Measurements from ENCODE around the gene HPGDS. TPM values are rescaled to one million over a fixed set of nuclear protein-coding genes. Genes with fewer than 3 reads are reported as not detected.

The HPGDS gene
- total and polyA plus RNA-seq, 2 donors (not counting 1 experiment from before 2014, with no cell fraction given), result not detected

DNA sequence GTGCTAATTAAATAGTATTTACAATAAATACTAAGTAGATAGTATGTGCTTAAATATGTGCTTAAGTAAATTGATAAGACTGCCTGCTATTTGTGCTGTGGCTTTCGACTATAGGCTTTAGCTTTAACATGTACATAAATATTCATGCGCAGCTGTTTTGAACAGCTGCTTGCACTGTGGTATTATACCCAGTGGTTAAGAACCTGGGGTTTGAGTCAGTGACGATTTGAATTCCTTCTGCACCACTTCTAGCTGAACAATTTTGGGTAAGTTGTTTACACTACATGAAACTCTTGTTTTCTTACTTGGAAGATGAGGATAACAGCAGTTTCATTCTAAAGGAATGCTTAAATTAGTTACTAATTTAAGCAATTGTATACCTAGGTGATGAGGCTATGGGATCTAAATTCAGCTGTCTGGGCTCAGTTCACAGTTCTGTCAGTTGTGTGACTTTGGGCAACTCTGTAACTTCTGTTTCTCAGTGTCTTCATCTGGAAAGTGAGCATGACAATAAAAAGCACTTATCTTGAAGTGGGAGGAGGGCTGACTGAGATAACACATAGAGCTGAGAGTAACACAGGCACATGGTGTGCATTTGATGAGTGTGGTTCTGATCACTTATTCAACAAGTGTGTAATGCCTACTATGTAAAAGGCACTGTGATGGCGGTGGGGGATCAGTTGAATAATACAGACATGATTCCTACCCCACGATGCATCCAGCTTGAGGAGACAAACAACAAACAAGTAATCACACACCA lies 37.0 kb downstream of the HPGDS start:
- Histone ChIP-seq H3K4me3 (ENCODE audit: control extremely low read depth in 1 of 5, extremely low read depth in 1 of 5, insufficient read depth in 1 of 5, low read depth in 2 of 5, low read length in 4 of 5) (no peak overlapping the region), H3K4me2 (replicated peaks; ENCODE audit: low read depth, low read length, poor library complexity, severe bottlenecking) (no peak overlapping the region), H3K27me3 (replicated peaks in 1 of 4; ENCODE audit: control extremely low read depth in 1 of 4, control insufficient read depth in 3 of 4, insufficient read depth in 4 of 4, low read length in 3 of 4) (no peaks in the 10 kb centered on the region), H3K9me3 (ENCODE audit: control extremely low read depth in 1 of 3, control insufficient read depth in 2 of 3, insufficient read depth in 1 of 3, low read length in 2 of 3) (no peaks in the 10 kb centered on the region), H3K4me1 (ENCODE audit: control insufficient read depth in 2 of 2, insufficient read depth in 2 of 2, low read length in 2 of 2) (no peaks in the 10 kb centered on the region), H4K20me1 (ENCODE audit: control insufficient read depth, insufficient read depth, low read length, poor library complexity, severe bottlenecking) (no peaks in the 10 kb centered on the region), H2AFZ (ENCODE audit: insufficient read depth, low read depth, low read length, poor library complexity, severe bottlenecking) (no peak overlapping the region), H3K9ac (ENCODE audit: low read length) (no peak overlapping the region), H3K79me2 (ENCODE audit: control insufficient read depth, insufficient read depth, low read length) (no peaks in the 10 kb centered on the region), H3K27ac (ENCODE audit: low read length in 2 of 2) (no peak overlapping the region), H3K36me3 (replicated peaks in 1 of 2; ENCODE audit: control extremely low read depth in 1 of 2, control insufficient read depth in 1 of 2, extremely low read depth in 1 of 2, insufficient read depth in 2 of 2, low read length in 1 of 2) (no peaks in the 10 kb centered on the region)
- TF ChIP-seq, protein P1, sequence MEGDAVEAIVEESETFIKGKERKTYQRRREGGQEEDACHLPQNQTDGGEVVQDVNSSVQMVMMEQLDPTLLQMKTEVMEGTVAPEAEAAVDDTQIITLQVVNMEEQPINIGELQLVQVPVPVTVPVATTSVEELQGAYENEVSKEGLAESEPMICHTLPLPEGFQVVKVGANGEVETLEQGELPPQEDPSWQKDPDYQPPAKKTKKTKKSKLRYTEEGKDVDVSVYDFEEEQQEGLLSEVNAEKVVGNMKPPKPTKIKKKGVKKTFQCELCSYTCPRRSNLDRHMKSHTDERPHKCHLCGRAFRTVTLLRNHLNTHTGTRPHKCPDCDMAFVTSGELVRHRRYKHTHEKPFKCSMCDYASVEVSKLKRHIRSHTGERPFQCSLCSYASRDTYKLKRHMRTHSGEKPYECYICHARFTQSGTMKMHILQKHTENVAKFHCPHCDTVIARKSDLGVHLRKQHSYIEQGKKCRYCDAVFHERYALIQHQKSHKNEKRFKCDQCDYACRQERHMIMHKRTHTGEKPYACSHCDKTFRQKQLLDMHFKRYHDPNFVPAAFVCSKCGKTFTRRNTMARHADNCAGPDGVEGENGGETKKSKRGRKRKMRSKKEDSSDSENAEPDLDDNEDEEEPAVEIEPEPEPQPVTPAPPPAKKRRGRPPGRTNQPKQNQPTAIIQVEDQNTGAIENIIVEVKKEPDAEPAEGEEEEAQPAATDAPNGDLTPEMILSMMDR (IDR thresholded peaks at IDR 0.05), result no peak
- TF ChIP-seq EZH2 (IDR thresholded peaks at IDR 0.05; ENCODE audit: borderline replicate concordance, insufficient read depth, low read depth, low read length, poor library complexity, severe bottlenecking), result no peak
- ATAC-seq (ENCODE audit: low read depth) (no peak), DNase-seq (no peak)
- Mint-ChIP-seq H3K9me3 (ENCODE audit: insufficient read depth) (no peaks in the 10 kb centered on the region), H3K27ac (no peak overlapping the region), H3K4me3 (no peak overlapping the region), H3K27me3 (no peaks in the 10 kb centered on the region), H3K4me1 (no peaks in the 10 kb centered on the region)
- ChIA-PET CTCF (interaction anchor here (0.6 kb wide), 1 partner anchor 952 kb away, joined by 3 read pairs; no protein-coding TSS in a partner anchor), POLR2A (no interaction called here)
- intact Hi-C loops (cut with micrococcal nuclease), result no loop called here
- WGBS (ENCODE audit: insufficient coverage), result 80% methylated on average over 1 of the region's 5 CpGs

DNA sequence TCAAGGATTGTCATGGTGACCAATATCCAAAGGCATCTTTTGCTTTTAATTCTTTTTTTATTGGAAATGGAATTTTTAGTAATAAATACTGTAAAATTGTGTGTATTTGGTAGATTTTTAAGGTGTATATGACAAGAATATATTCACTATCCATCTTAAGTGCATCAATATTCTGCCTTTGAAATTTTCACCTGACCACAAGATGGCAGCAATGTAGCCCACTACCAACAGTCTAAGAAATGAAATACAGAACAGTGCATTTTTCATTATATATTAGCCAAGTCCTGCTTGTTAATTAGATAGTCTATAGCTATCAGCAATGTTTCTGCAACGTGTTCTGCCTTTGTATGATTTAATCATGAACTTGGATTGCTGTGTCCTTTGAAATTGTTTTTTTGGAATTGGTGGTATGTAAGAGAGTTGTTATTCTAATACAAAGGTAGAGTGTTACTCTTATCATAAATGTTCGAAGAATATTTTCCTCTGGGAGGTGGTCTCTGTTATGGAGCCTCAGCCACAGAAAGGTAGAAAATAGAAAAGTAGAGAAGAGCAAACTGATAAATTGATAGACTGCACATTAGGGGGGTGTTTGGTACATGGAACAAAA lies 38.2 kb downstream of the HPGDS start:
- ChIA-PET POLR2A (no interaction called here), CTCF (no interaction called here)
- H3K9me3 Mint-ChIP-seq (ENCODE audit: insufficient read depth), result no peaks in the 10 kb centered on the region

More for the DNA sequence above, 38.2 kb downstream of the HPGDS start:
- no peaks in the 10 kb centered on the region for H3K36me3 ChIP-seq (replicated peaks in 1 of 2; ENCODE audit: control extremely low read depth in 1 of 2, control insufficient read depth in 1 of 2, extremely low read depth in 1 of 2, insufficient read depth in 2 of 2, low read length in 1 of 2)
- no peak overlapping the region for H3K27ac ChIP-seq (ENCODE audit: low read length in 2 of 2)
- no CpG with 5 or more reads among the region's 2 CpGs for WGBS (ENCODE audit: insufficient coverage)
- Mint-ChIP-seq H3K4me1 (no peaks in the 10 kb centered on the region), H3K27me3 (no peaks in the 10 kb centered on the region), H3K4me3 (no peak overlapping the region), H3K27ac (no peak overlapping the region)
- no peak overlapping the region for H3K4me2 ChIP-seq (replicated peaks; ENCODE audit: low read depth, low read length, poor library complexity, severe bottlenecking)
- H4K20me1 ChIP-seq (ENCODE audit: control insufficient read depth, insufficient read depth, low read length, poor library complexity, severe bottlenecking), result no peaks in the 10 kb centered on the region
- no peaks in the 10 kb centered on the region for H3K9me3 ChIP-seq (ENCODE audit: control extremely low read depth in 1 of 3, control insufficient read depth in 2 of 3, insufficient read depth in 1 of 3, low read length in 2 of 3)
- peak; percentile 17 for DNase-seq
- no peak for ATAC-seq (ENCODE audit: low read depth)
- no peaks in the 10 kb centered on the region for H3K27me3 ChIP-seq (replicated peaks in 1 of 4; ENCODE audit: control extremely low read depth in 1 of 4, control insufficient read depth in 3 of 4, insufficient read depth in 4 of 4, low read length in 3 of 4)
- H3K79me2 ChIP-seq (ENCODE audit: control insufficient read depth, insufficient read depth, low read length), result no peaks in the 10 kb centered on the region
- TF ChIP-seq EZH2 (IDR thresholded peaks at IDR 0.05; ENCODE audit: borderline replicate concordance, insufficient read depth, low read depth, low read length, poor library complexity, severe bottlenecking), result no peak
- TF ChIP-seq, protein P1 (IDR thresholded peaks at IDR 0.05), result peak; percentile 64
- H3K4me3 ChIP-seq (ENCODE audit: control extremely low read depth in 1 of 5, extremely low read depth in 1 of 5, insufficient read depth in 1 of 5, low read depth in 2 of 5, low read length in 4 of 5), result no peak overlapping the region
- no peaks in the 10 kb centered on the region for H3K4me1 ChIP-seq (ENCODE audit: control insufficient read depth in 2 of 2, insufficient read depth in 2 of 2, low read length in 2 of 2)
- intact Hi-C loops (cut with micrococcal nuclease), result no loop called here
- H2AFZ ChIP-seq (ENCODE audit: insufficient read depth, low read depth, low read length, poor library complexity, severe bottlenecking), result no peak overlapping the region
- H3K9ac ChIP-seq (ENCODE audit: low read length), result no peak overlapping the region

All from B cell (primary cell).